ENCODE measurements around the gene MMP7.
"Not testable (repeated sequence)": the region's sequence is repeated elsewhere in the genome, so short reads cannot be mapped to it uniquely, and the experiment has no call there.

GRCh38 chr11:102502831-102503230 lies 27.7 kb downstream of the MMP7 start:
- not testable (repeated sequence) for TF ChIP-seq CTCF, POLR2A (IDR thresholded peaks at IDR 0.05)

All from Peyer's patch (tissue), 4 donors.